SKM-1 treated with dmso at 0.1 percent for 144 hours (cell line): ENCODE results near the gene PRR33.

Experiments
- DNase-seq: peaks from one replicate; lab custom pipeline; 2025; ENCODE audit not compliant: unreplicated experiment; lab: John Stamatoyannopoulos, UW

The PRR33 gene

DNA sequence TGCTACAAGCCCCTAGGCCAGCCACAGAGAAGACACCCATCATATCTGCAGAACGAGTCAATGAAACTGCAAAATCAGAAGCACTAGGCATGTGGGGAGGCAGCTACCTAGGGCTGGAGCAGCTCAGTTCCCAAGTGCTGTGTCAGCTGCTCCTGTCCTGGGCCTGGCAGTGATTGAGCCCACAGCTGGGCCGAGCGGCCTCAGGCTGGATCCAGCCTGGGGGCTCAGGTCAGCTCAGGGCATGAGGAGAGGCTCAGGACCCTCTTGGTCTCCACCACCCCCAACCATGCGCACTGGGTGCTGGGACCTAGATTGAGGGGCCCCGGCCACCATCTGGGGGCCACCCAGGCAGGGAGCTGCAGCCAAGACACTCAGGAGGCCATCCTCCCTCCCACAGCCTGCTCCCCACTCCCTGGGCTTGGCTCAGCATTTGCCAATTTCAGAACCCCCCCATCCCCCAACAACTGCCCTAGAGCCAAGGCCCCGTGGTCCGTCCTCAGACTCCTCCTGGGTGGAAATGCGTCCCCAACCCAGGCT lies 25.4 kb upstream of the PRR33 start:
- DNase-seq = no peak

DNA sequence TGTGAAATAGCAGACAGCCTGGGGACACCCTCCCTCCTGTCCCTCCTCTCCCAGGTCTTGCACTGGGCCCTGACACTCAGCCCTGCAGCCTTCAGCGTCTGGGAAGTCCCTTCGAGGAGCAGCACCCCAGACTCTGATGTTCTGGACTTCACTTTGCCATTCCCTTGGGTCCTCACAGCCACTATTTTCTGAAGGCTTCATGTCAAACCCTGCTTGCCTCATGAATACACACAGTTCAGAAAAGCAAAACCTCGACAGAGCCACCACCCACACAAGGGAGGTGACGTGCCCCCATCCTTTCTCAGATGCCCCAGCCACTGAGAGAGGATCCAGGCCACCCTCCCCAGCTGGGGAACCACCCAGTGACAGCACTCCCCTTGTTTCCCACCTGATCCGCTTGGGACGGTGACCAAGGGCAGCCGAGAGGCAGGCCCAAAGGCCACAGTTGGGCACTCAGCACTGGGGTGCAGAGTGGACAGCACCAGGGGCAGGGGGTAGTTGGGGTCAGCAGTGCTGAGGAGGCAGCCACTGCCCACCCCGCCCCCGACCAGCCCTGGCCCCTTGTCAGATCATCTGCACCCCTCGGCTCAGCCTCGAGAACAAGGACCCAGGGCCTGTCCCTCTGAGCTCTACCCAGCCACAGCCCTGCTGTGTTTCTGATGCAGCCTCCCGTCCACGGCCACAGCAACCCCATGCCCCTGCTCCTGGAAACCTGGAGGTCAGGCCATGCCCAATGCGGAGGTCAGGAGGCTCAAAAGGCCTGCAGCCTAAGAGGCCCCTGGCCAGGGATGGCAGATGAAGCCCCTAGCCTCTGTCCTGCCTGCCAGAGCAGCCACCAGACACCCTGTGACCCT lies 24.7 kb upstream of the PRR33 start:
- DNase-seq = no peak

- DNase-seq = no peak
Observed at GRCh38 chr11:1915795-1916131, 24.1 kb upstream of the PRR33 start.

- no peak for DNase-seq
Observed at GRCh38 chr11:1913271-1914060, 21.8 kb upstream of the PRR33 start.

- DNase-seq = no peak
Observed at GRCh38 chr11:1912289-1912878, 20.7 kb upstream of the PRR33 start.

DNA sequence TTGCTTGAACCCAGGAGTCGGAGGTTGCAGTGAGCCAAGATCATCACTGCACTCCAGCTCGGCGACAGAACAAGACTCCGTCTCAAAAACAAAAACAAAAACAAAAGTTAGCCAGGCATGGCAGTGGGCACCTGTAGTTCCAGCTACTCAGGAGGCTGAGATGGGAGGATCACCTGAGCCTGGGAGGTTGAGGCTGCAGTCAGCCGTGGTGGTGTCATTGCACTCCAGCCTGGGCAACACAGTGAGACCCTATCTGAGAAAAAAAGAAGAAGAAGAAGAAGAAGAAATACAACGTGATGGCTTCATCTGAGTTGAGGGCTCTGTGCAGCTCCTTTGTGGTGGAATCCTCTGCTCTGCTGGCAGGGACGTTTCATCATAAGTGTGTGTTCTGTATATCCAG lies 17.8 kb upstream of the PRR33 start:
- DNase-seq = no peak

DNA sequence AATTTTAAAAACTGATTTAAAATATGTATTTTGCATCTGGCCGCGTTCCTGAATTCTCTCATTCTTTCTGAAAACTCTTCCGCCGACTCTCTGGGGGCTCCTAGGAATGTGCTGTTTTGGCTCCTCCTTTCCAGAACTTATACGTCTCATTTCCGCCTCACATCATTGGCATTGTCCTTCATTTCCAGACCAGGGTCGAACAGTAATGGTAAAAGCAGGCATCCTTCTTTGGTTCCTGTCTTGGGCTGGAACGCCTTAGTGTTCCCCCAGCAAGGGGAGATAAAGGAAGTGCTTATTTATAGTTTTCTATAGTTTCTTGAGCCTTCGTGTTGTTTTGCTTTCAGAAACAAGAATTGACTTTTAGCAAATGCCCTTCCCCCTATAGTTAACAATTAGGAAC lies 16.9 kb upstream of the PRR33 start:
- DNase-seq = no peak

- no peak for DNase-seq
Observed at GRCh38 chr11:1906611-1907423, 15.1 kb upstream of the PRR33 start.

DNA sequence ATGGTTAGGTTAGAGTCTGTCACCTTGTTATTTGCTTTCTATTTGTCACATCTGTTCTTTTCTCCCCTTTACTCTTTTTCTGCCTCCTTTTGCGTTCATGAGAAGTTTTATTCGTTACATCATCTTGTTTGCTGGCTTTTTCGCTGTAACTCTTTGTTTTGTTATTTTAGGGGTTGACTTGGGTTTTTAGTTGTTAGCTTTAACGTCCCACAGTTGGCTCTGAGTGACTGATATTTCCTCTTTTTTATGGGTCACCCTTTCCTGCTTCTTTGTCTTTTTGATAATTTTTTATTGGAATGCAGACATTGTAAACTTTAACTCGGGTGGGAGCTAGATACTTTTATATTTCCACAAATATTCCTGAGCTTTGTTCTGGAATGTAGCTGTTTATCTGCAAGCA lies 14.5 kb upstream of the PRR33 start:
- no peak for DNase-seq

DNA sequence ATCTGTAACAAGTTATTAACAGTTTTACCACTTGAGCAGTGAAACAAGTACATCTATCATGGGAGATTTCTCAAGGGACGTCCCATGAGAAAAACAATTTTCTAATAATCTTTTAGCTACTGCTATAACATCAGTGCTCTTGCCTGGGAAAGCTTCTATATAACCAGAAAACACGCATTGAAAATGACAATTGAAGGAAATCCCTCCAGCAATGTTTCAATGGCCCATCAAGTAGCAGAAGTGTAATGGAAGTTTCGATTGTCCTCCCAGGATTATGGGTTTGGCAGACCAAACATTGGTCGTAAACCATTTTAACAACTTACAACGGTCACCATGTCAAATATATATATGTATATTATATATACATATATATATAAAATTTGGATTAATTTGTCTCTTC lies 8.0 kb upstream of the PRR33 start:
- no peak for DNase-seq

DNA sequence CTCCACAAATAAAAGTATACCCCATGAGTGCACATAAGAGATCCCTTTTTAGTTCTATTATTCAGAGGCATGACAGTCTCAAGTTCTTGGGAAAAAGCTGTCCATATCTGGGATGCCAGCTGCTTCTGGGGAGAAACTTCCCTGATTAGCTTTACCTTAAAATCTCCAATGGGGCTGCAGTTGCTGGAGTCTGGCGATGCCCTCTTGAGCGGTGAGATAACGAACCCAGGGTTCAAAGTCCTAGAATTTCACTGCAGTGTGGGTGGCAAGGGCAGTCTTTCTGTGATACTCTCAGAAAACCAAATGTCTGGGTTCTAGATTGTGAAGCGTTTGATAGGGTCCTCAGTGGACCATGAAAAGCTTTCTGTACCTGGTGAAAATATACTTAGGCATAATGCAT lies 7.4 kb upstream of the PRR33 start:
- no peak for DNase-seq

GRCh38 chr11:1896923-1897322 lies 5.2 kb upstream of the PRR33 start:
- no peak for DNase-seq

GRCh38 chr11:1896468-1896867 lies 4.8 kb upstream of the PRR33 start:
- no peak for DNase-seq

DNA sequence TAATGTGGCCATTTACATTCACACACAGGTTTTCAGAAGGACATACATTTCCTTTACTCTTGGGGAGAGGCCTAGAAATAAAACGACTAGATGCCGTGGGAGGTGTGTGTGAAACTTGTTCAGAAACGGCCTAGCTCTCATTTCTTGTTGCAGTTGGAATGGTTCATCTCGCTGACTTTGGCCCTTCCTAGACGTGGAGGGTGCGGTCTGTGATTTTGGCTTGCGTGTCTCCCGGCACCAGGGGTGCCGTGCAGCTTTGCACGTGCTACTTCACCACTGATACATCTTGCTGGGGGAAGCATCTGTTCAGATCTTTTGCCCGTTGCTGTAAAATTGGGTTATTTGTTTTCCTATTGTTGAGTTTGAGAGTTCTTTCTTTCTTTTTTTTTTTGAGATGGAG lies 3.1 kb upstream of the PRR33 start:
- DNase-seq = no peak

DNA sequence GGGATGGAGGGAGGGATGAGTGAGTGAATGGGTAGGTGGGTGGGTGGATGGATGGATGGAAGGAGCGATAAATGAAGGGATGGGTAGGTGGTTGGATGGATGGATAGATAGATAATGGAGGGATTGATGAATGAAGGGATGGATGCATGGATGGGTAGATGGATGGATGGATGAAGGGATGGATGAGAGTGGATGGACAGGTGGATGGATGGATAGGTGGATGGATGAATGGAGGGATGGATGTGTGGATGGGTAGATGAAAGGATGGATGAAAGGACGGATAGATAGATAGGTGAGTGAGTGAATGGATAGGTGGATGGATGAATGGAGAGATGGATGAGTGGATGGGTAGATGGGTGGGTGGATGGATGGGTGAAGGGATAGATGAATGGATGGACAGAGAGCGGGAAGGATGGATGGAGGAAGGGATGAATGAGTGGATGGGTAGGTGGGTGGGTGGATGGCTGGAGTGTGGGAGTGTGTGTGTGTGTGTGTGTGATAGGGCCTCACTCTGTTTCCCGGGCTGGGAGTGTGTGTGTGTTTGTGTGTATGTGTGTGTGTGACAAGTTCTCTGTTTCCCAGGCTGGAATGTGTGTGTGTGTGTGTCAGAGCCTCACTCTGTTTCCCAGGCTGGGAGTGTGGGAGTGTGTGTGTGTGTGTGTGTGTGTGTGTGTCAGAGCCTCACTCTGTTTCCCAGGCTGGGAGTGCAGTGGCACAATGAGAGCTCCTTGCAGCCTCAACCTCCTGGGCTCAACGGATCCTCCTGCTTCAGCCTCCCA lies 2.1 kb upstream of the PRR33 start:
- DNase-seq = no peak

DNA sequence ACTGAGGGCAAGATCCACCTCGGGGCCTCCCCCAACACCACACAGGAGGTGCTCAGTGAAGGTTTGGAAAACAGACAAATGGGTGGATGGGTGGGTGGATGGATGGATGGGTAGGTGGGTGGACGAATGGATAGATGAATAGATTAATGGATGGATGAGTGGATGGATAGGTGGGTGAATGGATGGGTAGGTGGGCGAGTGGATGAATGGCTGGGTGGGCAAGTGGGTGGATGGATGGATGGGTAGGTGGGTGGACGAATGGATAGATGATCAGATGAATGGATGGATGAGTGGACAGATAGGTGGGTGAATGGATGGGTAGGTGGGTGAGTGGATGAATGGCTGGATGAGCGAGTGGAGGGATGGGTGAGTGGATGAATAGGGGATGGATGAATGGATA lies 863 bp upstream of the PRR33 start:
- no peak for DNase-seq

- no peak for DNase-seq
Observed at GRCh38 chr11:1892116-1892515, 421 bp upstream of the PRR33 start.

- DNase-seq = no peak
Observed at GRCh38 chr11:1890856-1891830, 552 bp downstream of the PRR33 start.
